ENCODE data around the gene ATG3. TPM values are rescaled to one million over a fixed set of nuclear protein-coding genes. Genes with fewer than 3 reads are reported as not detected.
"Not testable (repeated sequence)": the region's sequence is repeated elsewhere in the genome, so short reads cannot be mapped to it uniquely, and the experiment has no call there.

Gene ATG3
- total RNA-seq, 1 experiment from 2014 or later = 54.6 TPM

- no peak for TF ChIP-seq CTCF (IDR thresholded peaks at IDR 0.05; ENCODE audit: unreplicated experiment)
- Mint-ChIP-seq H3K36me3 (ENCODE audit: insufficient read depth, unreplicated experiment) (peaks cover 33% of the 10 kb centered on the region), H3K9me3 (ENCODE audit: low read depth, unreplicated experiment) (no peaks in the 10 kb centered on the region), H3K27ac (ENCODE audit: unreplicated experiment) (no peak overlapping the region), H3K27me3 (ENCODE audit: unreplicated experiment) (no peaks in the 10 kb centered on the region), H3K4me3 (ENCODE audit: low read depth, unreplicated experiment) (no peak overlapping the region), H3K4me1 (ENCODE audit: low read depth, unreplicated experiment) (peaks cover 1% of the 10 kb centered on the region)
- no TSS peak for BruUV-seq (replicated peaks)
- intact Hi-C loops (cut with micrococcal nuclease; ENCODE audit: unreplicated experiment) = no loop called here
- CTCF ChIA-PET = no interaction called here
- DNase-seq = no peak
Observed at GRCh38 chr3:112564940-112565305, 3.2 kb upstream of the ATG3 start.

DNA sequence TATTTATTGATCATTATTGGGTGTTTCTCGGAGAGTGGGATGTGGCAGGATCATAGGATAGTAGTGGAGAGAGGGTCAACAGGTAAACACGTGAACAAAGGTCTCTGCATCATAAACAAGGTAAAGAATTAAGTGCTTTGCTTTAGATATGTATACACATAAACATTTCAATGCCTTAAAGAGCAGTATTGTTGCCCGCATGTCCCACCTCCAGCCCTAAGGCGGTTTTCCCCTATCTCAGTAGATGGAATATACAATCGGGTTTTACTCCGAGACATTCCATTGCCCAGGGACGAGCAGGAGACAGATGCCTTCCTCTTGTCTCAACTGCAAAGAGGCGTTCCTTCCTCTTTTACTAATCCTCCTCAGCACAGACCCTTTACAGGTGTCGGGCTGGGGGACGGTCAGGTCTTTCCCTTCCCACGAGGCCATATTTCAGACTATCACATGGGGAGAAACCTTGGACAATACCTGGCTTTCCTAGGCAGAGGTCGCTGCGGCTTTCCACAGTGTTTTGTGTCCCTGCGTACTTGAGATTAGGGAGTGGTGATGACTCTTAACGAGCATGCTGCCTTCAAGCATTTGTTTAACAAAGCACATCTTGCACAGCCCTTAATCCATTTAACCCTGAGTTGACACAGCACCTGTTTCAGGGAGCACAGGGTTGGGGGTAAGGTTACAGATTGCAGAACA, 2.6 kb upstream of the ATG3 start:
- DNase-seq; BruUV-seq (replicated peaks); H3K27ac Mint-ChIP-seq (ENCODE audit: unreplicated experiment); intact Hi-C loops (cut with micrococcal nuclease; ENCODE audit: unreplicated experiment); H3K27me3 Mint-ChIP-seq (ENCODE audit: unreplicated experiment); H3K4me3 Mint-ChIP-seq (ENCODE audit: low read depth, unreplicated experiment); H3K9me3 Mint-ChIP-seq (ENCODE audit: low read depth, unreplicated experiment); CTCF ChIA-PET; H3K4me1 Mint-ChIP-seq (ENCODE audit: low read depth, unreplicated experiment): not testable (repeated sequence)
- peaks cover 37% of the 10 kb centered on the region for H3K36me3 Mint-ChIP-seq (ENCODE audit: insufficient read depth, unreplicated experiment)

- peak overlapping the region; percentile 94 for H3K27ac Mint-ChIP-seq (ENCODE audit: unreplicated experiment)
- BruUV-seq (replicated peaks) = no TSS peak
- no peak for DNase-seq
- H3K27me3 Mint-ChIP-seq (ENCODE audit: unreplicated experiment) = no peaks in the 10 kb centered on the region
- peak overlapping the region; percentile 83 for H3K4me3 Mint-ChIP-seq (ENCODE audit: low read depth, unreplicated experiment)
- H3K9me3 Mint-ChIP-seq (ENCODE audit: low read depth, unreplicated experiment) = no peaks in the 10 kb centered on the region
- CTCF ChIA-PET = no interaction called here
- TF ChIP-seq CTCF (IDR thresholded peaks at IDR 0.05; ENCODE audit: unreplicated experiment) = no peak
- intact Hi-C loops (cut with micrococcal nuclease; ENCODE audit: unreplicated experiment) = no loop called here
- peaks cover 11% of the 10 kb centered on the region for H3K4me1 Mint-ChIP-seq (ENCODE audit: low read depth, unreplicated experiment)
- peaks cover 41% of the 10 kb centered on the region for H3K36me3 Mint-ChIP-seq (ENCODE audit: insufficient read depth, unreplicated experiment)
Observed at GRCh38 chr3:112561484-112561733, 353 bp downstream of the ATG3 start.

- DNase-seq = peak; percentile 66
- Mint-ChIP-seq H3K4me3 (ENCODE audit: low read depth, unreplicated experiment) (peak overlapping the region; percentile 83), H3K27ac (ENCODE audit: unreplicated experiment) (peak overlapping the region; percentile 94), H3K4me1 (ENCODE audit: low read depth, unreplicated experiment) (peaks cover 12% of the 10 kb centered on the region), H3K9me3 (ENCODE audit: low read depth, unreplicated experiment) (no peaks in the 10 kb centered on the region), H3K36me3 (ENCODE audit: insufficient read depth, unreplicated experiment) (peaks cover 41% of the 10 kb centered on the region), H3K27me3 (ENCODE audit: unreplicated experiment) (no peaks in the 10 kb centered on the region)
- intact Hi-C loops (cut with micrococcal nuclease; ENCODE audit: unreplicated experiment) = no loop called here
- TF ChIP-seq CTCF (IDR thresholded peaks at IDR 0.05; ENCODE audit: unreplicated experiment) = no peak
- BruUV-seq (replicated peaks) = TSS peak; percentile 45
- CTCF ChIA-PET = interaction anchor here (1.0 kb wide), 1 partner anchor 41 kb away, joined by 3 read pairs; no protein-coding TSS in a partner anchor
Observed at GRCh38 chr3:112560721-112561483, 860 bp downstream of the ATG3 start.

GRCh38 chr3:112560307-112560706, 1.5 kb downstream of the ATG3 start:
- TF ChIP-seq CTCF (IDR thresholded peaks at IDR 0.05; ENCODE audit: unreplicated experiment) = no peak
- H3K4me3 Mint-ChIP-seq (ENCODE audit: low read depth, unreplicated experiment) = peak overlapping the region; percentile 83
- H3K27me3 Mint-ChIP-seq (ENCODE audit: unreplicated experiment) = no peaks in the 10 kb centered on the region
- DNase-seq = no peak
- intact Hi-C loops (cut with micrococcal nuclease; ENCODE audit: unreplicated experiment) = no loop called here
- BruUV-seq (replicated peaks) = no TSS peak
- H3K9me3 Mint-ChIP-seq (ENCODE audit: low read depth, unreplicated experiment) = no peaks in the 10 kb centered on the region
- H3K36me3 Mint-ChIP-seq (ENCODE audit: insufficient read depth, unreplicated experiment) = peaks cover 45% of the 10 kb centered on the region
- CTCF ChIA-PET = interaction anchor here (1.0 kb wide), 1 partner anchor 42 kb away, joined by 3 read pairs; no protein-coding TSS in a partner anchor
- peak overlapping the region; percentile 35 for H3K27ac Mint-ChIP-seq (ENCODE audit: unreplicated experiment)
- peaks cover 18% of the 10 kb centered on the region for H3K4me1 Mint-ChIP-seq (ENCODE audit: low read depth, unreplicated experiment)
